Ovary (tissue), 3 donors: ENCODE data around the gene CST4.

Source experiments
- POLR2A ChIP-seq: fragments of 450-650 bp; IDR thresholded peaks from one replicate; pipeline ENCODE4 v1.6.1; 2017; ENCODE audit warnings: antibody characterized with exemption, mild to moderate bottlenecking, moderate library complexity
- TF ChIP-seq, protein P1 (sequence below), 3 donors: fragments of 450-650 bp in 2 of 3; fragments of 200-600 bp in 1 of 3; IDR thresholded peaks; one replicate each; pipeline versions ENCODE4 v1.5.1 to v1.8.0; 2016 to 2022; ENCODE audit warnings: antibody characterized with exemption in 3 of 3, mild to moderate bottlenecking in 1 of 3
- donor health status: DM: no; HTN: no; CAD: no.

DNA sequence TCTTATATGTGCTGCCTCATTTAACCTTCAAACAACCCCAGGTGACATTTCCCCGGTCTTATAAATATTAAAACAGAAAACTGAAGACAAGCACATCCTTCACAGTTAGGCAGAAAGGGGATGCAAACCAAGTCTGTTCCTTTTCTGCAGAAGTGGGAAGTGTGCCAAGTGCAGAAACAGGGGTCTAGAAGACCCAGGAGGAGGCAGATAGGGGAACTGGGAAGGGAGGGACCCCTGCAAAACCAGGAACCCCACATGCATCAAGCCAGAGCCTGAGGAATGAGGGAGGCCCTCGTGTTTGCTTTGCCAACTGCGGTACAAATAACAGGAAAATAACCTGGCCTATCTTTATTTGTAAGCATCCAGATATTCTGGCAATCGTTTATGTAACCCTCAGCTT lies 34.1 kb downstream of the CST4 start:
- TF ChIP-seq, protein P1, sequence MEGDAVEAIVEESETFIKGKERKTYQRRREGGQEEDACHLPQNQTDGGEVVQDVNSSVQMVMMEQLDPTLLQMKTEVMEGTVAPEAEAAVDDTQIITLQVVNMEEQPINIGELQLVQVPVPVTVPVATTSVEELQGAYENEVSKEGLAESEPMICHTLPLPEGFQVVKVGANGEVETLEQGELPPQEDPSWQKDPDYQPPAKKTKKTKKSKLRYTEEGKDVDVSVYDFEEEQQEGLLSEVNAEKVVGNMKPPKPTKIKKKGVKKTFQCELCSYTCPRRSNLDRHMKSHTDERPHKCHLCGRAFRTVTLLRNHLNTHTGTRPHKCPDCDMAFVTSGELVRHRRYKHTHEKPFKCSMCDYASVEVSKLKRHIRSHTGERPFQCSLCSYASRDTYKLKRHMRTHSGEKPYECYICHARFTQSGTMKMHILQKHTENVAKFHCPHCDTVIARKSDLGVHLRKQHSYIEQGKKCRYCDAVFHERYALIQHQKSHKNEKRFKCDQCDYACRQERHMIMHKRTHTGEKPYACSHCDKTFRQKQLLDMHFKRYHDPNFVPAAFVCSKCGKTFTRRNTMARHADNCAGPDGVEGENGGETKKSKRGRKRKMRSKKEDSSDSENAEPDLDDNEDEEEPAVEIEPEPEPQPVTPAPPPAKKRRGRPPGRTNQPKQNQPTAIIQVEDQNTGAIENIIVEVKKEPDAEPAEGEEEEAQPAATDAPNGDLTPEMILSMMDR (IDR thresholded peaks at IDR 0.05): no peak
- no peak for TF ChIP-seq POLR2A
